Upper lobe of right lung (tissue), 1 donor: ENCODE results near the gene RHOC. TPM values are rescaled to one million over a fixed set of nuclear protein-coding genes. Genes with fewer than 3 reads are reported as not detected.

Experiments
- ATAC-seq: fragments of 200-7000 bp; cut with Tn5 transposase; one replicate; pipeline ENCODE4 v1.9.1; 2020; ENCODE audit warnings: mild to moderate bottlenecking, moderate library complexity
- DNase-seq: peaks from one replicate; pipeline ENCODE4 v3.0.0-alpha.2; 2020
- H3K27ac ChIP-seq: fragments of 200-600 bp; one replicate; pipeline ENCODE4 v1.8.0; 2022
- H3K27me3 ChIP-seq: fragments of 200-600 bp; one replicate; pipeline ENCODE4 v1.8.0; 2022; ENCODE audit warnings: mild to moderate bottlenecking
- H3K36me3 ChIP-seq: fragments of 200-600 bp; one replicate; pipeline ENCODE4 v1.8.0; 2022
- H3K4me1 ChIP-seq: fragments of 200-600 bp; one replicate; pipeline ENCODE4 v1.8.0; 2022
- H3K4me3 ChIP-seq: fragments of 200-600 bp; one replicate; pipeline ENCODE4 v1.8.0; 2022; ENCODE audit warnings: mild to moderate bottlenecking
- H3K9me3 ChIP-seq: fragments of 200-600 bp; one replicate; pipeline ENCODE4 v1.8.0; 2022
- CTCF ChIP-seq: fragments of 200-600 bp; IDR thresholded peaks from one replicate; pipeline ENCODE4 v1.8.0; 2022; ENCODE audit warnings: antibody characterized with exemption
- intact Hi-C: fragments of 100-400 bp; cut with DNase I; formaldehyde crosslinking; loops from one replicate; pipeline ENCODE4 v1.11.0; 2022
- total RNA-seq: library from RNA; stranded (reverse); fragmentation: NEBNext Ultra II Directional; extraction: Animal tissue kit (Norgen Biotek cat#: 25700); gene quantifications from one replicate; pipeline ENCODE4 v1.2.1, GENCODE V29; 2021
- donor health status: DM: no; HTN: yes; CAD: no; lungs with severe emphysema.

RHOC gene
- total RNA-seq, 1 donor from 2014 or later: 150 TPM

- no peak for TF ChIP-seq CTCF
- intact Hi-C loops: loop anchor here (10.0 kb wide), 1 partner anchor 77 kb away; no protein-coding TSS in a partner anchor
- H3K27me3 ChIP-seq: no peaks in the 10 kb centered on the region
- H3K9me3 ChIP-seq: no peaks in the 10 kb centered on the region
- H3K36me3 ChIP-seq: peaks cover 38% of the 10 kb centered on the region
- ATAC-seq (no peak), DNase-seq (no peak)
- H3K4me3 ChIP-seq: no peak overlapping the region
- H3K27ac ChIP-seq: peak overlapping the region; percentile 76
- H3K4me1 ChIP-seq: peaks cover 77% of the 10 kb centered on the region
These were observed 4.9 kb downstream of the RHOC start for GRCh38 chr1:112702067-112702395.

- no peak for TF ChIP-seq CTCF
- peaks cover 77% of the 10 kb centered on the region for H3K4me1 ChIP-seq
- H3K4me3 ChIP-seq: no peak overlapping the region
- no peak for DNase-seq
- ATAC-seq: no peak
- peaks cover 43% of the 10 kb centered on the region for H3K36me3 ChIP-seq
- H3K9me3 ChIP-seq: no peaks in the 10 kb centered on the region
- intact Hi-C loops: loop anchor here (10.0 kb wide), 1 partner anchor 77 kb away; no protein-coding TSS in a partner anchor
- H3K27me3 ChIP-seq: no peaks in the 10 kb centered on the region
- H3K27ac ChIP-seq: peak overlapping the region; percentile 76
These were observed 5.5 kb downstream of the RHOC start for GRCh38 chr1:112701227-112702066.

DNA sequence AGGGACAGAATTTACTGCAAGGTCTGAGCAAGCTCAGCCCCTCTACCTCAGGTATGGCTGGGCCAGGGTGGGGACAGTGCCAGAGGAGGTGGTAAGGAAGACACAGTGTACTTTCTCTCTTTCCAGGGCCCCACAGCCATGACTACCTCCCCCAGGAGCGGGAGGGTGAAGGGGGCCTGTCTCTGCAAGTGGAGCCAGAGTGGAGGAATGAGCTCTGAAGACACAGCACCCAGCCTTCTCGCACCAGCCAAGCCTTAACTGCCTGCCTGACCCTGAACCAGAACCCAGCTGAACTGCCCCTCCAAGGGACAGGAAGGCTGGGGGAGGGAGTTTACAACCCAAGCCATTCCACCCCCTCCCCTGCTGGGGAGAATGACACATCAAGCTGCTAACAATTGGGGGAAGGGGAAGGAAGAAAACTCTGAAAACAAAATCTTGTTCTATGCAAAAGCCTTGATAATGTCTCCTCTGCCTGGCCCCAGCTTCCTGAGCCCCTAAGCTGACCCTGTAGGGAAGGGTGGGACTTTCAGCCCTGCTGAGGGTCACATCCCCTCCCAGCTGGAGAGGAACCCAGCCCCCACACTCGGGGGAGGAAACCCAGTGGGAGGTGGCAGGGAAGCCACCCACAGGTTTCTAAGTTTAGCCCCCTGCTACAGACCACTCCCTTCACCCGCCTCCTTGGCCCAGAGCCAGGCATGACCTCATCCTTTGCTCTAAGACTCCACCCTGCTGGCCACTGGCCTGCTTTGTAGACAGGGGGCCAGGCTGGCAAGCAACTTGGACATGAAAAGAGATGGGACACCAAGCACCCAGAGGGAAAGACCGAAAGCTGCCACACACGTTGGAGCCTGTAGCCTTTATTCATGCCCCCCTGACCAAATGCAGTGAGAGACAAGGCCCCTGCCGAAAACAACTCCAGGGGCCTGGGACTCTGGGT, 6.4 kb downstream of the RHOC start:
- H3K9me3 ChIP-seq: no peaks in the 10 kb centered on the region
- peak overlapping the region; percentile 76 for H3K27ac ChIP-seq
- peak; percentile 93 for DNase-seq
- peak; percentile 70 for ATAC-seq
- H3K27me3 ChIP-seq: no peaks in the 10 kb centered on the region
- peaks cover 71% of the 10 kb centered on the region for H3K4me1 ChIP-seq
- no peak overlapping the region for H3K4me3 ChIP-seq
- TF ChIP-seq CTCF: no peak
- H3K36me3 ChIP-seq: peaks cover 52% of the 10 kb centered on the region
- intact Hi-C loops: loop anchor here (10.0 kb wide), 1 partner anchor 76 kb away; no protein-coding TSS in a partner anchor

- no peak for TF ChIP-seq CTCF
- H3K27ac ChIP-seq: peak overlapping the region; percentile 76
- no peaks in the 10 kb centered on the region for H3K27me3 ChIP-seq
- H3K9me3 ChIP-seq: no peaks in the 10 kb centered on the region
- ATAC-seq (no peak), DNase-seq (no peak)
- intact Hi-C loops: loop anchor here (10.0 kb wide), 1 partner anchor 75 kb away; no protein-coding TSS in a partner anchor
- peaks cover 62% of the 10 kb centered on the region for H3K4me1 ChIP-seq
- H3K4me3 ChIP-seq: no peak overlapping the region
- H3K36me3 ChIP-seq: peaks cover 61% of the 10 kb centered on the region
These were observed 7.3 kb downstream of the RHOC start for GRCh38 chr1:112699425-112700144.
